Fibroblast of skin of right quadriceps (primary cell): ENCODE results near the gene ACSL1.
A peak's percentile ranks its signal among the peaks of the same experiment; 100 is the strongest.
"Not testable (repeated sequence)": the region's sequence is repeated elsewhere in the genome, so short reads cannot be mapped to it uniquely, and the experiment has no call there.

Source experiments
- DNase-seq: peaks from one replicate; pipeline ENCODE4 v3.0.0-alpha.2; 2013

ACSL1 gene

GRCh38 chr4:184785813-184786212, 40.0 kb downstream of the ACSL1 start:
- DNase-seq: no peak

- DNase-seq: no peak
Observed at GRCh38 chr4:184784628-184785257, 41.0 kb downstream of the ACSL1 start.

- no peak for DNase-seq
Observed at GRCh38 chr4:184782731-184783373, 42.9 kb downstream of the ACSL1 start.

GRCh38 chr4:184779160-184779559, 46.6 kb downstream of the ACSL1 start:
- DNase-seq: not testable (repeated sequence)

DNA sequence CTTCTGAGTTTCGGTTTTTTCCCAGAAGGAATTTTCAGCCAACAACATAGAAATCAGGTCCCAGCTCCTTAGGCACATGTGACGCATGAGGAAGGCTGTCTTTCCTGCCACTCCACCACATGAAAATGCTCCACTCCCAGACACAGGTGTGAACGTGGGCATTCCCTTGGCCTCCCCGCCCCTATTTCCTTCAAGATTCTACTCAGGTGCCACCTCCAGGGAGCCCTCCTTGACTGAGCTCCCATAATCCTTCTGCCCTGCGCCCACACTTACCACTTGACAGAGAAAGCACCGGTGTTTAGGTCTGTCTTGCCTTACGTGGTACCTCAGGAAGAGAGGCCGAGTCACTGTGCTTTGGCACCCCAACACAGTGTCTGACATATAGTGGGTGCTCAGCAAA, 47.4 kb downstream of the ACSL1 start:
- no peak for DNase-seq

GRCh38 chr4:184776821-184777220, 48.9 kb downstream of the ACSL1 start:
- no peak for DNase-seq

DNA sequence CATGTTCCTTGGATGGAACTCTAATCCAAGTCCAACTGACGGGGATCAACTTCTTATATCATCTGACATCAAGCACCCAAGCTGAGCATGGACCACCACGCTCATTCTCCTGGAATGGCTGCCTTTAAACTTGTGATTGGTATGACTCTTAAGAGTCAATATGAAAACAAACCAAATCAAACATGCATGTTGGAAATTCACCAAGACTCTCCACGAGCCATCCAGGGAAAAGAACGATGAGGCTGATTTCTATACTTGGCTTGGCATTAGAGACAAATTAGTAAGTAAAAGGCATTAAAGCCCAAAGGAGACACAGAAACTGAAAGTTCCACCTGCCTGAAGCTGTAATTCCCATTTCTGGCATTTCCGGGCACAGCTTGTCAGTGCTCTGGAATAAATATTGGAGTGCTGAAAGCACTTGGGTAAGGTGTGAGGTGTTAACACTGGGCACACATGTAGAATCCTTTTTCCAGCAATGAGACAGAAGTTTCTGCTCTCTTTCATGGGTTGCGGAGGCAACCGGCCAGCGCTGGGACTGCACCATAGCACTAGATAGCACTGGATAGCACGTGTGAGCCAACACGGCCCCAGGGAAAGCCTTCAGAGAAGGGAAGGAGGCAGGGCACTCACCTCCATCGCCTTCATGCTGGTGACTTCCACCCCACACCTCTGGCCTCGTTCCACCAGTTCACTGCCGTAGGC, 49.8 kb downstream of the ACSL1 start:
- DNase-seq: no peak

DNA sequence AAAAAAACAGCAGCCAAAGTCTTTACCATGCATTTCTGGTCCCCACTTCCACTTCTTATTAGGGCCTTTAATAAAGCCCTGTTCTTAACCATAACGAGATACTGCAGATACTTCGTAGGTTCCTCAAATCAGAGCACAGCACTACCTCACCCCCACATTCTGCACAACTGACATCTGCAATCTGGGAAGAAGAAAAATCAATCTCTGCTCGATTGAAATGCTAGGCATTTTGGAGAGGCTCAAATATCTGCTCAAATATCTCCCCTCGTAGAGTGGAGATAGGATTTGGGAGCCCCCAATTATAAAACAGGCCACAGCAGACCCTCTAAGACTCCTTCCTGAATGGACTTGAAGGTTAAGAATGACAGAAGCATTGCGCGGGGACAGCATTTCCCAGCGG, 51.6 kb downstream of the ACSL1 start:
- DNase-seq: no peak

- no peak for DNase-seq
Observed at GRCh38 chr4:184771416-184771815, 54.4 kb downstream of the ACSL1 start.

DNA sequence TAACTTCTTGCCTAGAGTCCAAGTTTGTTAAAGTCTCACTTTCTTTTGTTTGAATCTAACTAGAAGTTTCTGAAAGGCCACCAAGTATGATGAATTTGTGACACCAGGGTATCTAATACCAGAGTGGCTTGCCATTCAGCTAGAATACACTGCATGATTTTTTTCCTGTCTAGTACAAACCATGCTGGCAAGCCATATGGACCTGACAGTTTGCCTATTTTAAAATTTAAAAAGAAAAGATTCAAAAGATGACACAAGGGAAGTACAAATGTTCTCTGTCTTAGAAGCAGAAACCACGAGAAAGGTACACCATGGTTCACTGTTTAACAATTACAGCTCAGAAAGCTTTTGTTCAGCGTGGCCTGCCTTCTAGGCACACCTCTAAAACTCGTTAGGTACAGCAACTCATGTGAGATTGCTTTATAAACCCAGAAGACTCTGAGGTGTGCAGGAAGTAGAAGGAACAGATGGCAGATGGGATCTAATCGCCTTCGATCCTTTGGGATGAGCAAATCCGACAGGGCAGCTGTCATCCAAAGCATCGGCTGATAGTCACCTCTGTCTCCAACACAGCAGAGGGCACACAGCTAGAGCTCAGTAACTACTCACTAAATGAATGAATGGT, 56.5 kb downstream of the ACSL1 start:
- DNase-seq: no peak

GRCh38 chr4:184768296-184768695, 57.5 kb downstream of the ACSL1 start:
- DNase-seq: peak; percentile 19

GRCh38 chr4:184766446-184766845, 59.3 kb downstream of the ACSL1 start:
- DNase-seq: no peak

DNA sequence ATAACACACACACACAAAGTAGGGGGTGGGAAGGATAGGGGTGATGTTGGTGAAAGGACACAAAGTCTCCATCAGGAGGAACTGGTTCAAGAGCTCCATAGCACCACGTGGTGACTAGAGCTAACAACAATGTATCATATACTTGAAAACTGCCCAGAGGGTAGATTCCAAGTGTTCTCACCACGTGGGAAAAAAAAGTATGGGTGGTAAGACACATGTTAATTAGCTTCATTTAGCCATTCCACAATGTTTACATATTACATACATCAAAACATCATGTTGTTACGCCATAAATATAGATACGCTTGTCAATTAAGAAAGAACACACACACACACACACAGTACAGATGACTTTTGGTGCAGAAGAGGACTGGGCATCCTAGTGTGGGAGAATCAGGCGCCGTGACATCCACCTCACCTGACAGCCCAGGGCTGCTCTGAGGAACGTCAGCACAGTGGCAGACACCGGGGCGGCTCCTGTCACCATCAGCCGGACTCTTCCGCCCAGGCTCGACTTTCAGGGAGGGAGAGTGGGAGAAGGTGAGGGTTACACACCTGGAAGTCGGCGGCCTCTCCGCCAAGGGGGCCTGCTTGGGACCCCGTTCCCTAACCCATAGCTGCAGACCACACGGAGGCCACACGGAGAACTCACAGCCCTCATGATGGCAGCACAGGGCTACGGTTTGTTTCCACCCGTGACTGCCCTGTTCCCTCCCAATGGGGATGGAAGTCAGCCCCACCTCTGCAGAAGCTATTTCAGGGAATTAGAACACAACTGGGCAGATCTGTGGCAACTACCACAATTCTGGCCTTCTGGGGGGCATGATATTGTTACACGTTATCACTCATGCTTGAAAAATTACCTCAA, 60.1 kb downstream of the ACSL1 start:
- no peak for DNase-seq

GRCh38 chr4:184764601-184765000, 61.2 kb downstream of the ACSL1 start:
- DNase-seq: no peak

DNA sequence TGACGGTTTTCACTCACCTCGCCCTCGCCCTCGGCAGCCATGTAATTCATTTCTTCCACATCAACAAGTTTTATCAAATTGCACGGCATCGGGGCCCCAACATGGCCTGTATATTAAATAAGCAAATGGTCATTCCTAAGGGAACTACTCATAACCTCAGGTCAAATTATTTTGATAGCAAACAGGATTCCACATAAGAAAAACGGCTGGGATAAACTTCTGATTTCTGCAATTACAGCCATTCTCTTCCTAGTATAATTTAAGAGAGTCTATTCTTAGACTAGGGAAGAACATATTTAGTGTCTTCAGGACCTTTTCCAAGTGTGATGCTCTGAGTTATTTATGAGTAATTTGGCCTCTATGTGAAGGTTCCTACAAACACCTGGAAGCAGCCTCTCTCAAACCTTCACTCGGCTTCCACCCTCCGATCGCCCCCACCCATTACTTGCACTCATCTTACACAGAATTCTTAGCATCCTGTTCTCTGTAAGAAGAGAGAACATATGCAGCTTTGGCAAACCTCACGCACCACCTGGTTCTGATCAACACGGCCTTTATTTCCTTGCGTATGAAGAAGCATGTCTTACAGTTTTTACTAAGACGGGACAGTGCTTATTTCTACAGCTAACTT, 62.5 kb downstream of the ACSL1 start:
- peak; percentile 70 for DNase-seq

DNA sequence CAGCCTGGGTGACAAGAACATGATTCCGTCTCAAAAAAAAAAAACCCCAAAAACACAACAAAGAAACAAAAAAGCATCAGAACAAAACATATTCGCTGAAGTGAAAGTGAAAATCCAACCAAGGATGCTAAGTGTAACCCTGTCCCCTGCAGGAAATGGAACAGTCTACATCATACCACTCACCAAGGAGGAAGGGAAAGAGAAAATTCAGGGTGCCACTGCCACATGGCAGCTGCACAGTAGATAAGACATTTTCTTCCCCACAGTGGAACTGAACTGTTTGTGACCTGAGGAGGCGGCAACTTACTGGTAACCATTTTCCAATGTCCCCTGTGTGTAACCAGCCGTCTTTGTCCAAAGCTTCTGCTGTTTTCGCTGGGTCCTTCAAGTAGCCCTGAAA, 63.7 kb downstream of the ACSL1 start:
- no peak for DNase-seq

- no peak for DNase-seq
Observed at GRCh38 chr4:184760681-184761080, 65.1 kb downstream of the ACSL1 start.

- peak; percentile 59 for DNase-seq
Observed at GRCh38 chr4:184757810-184758209, 68.0 kb downstream of the ACSL1 start.

DNA sequence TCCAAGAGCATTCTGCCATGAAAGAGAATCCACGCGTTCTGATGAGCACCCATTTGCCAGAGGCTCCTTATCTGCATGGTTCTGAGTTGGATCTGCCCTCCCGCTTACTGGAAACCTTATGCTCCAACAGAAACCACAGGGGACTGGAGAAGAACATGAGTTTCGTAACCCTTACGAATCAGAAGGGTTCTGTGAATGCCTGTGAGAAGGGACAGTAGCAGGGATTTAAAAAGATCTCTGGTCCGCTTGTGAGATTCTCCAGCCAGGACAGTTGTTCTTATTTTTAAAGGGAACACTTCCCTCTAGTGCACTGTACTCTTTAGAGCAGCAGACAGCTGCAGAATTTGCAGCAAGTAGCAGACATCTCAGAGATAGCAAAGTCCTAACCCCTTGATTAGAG, 69.4 kb downstream of the ACSL1 start:
- peak; percentile 24 for DNase-seq

DNA sequence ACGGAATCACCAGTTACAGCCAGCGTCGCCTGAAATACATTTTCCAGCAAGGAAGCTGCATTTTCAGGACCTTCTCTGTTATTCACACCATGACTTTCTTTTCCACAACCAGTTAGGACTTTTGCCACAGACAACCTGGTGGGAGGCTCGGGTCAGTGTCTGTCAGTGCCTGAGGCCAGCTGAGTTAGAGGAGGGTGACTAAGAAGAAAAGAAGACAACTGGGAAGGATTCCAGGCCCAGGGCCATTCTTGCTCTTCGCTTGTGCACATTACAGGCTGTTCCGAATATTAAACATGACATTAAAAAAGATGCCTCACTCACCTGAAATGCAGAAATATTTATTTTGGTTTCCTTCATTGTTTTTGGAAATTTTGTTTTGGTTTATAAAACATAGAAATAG, 70.5 kb downstream of the ACSL1 start:
- DNase-seq: peak; percentile 21

GRCh38 chr4:184752496-184753275, 73.1 kb downstream of the ACSL1 start:
- DNase-seq: no peak

GRCh38 chr4:184751585-184751956, 74.2 kb downstream of the ACSL1 start:
- DNase-seq: no peak
